RKO (cell line): ENCODE measurements around the gene GUCD1.

Experiments
- DNase-seq: peaks from one replicate; pipeline ENCODE4 v3.0.0-alpha.2; 2016; ENCODE audit warnings: low spot score

GUCD1 gene

GRCh38 chr22:24590596-24591173 is 35.7 kb upstream of the GUCD1 start:
- DNase-seq, result no peak

- no peak for DNase-seq
Observed at GRCh38 chr22:24589518-24590030, 34.6 kb upstream of the GUCD1 start.

GRCh38 chr22:24588757-24589481 is 34.0 kb upstream of the GUCD1 start:
- DNase-seq, result no peak

- DNase-seq, result no peak
Observed at GRCh38 chr22:24588381-24588756, 33.4 kb upstream of the GUCD1 start.

GRCh38 chr22:24587948-24588347 is 33.0 kb upstream of the GUCD1 start:
- DNase-seq, result no peak

GRCh38 chr22:24587251-24587650 is 32.3 kb upstream of the GUCD1 start:
- no peak for DNase-seq

- no peak for DNase-seq
Observed at GRCh38 chr22:24585927-24586546, 31.1 kb upstream of the GUCD1 start.

- DNase-seq, result no peak
Observed at GRCh38 chr22:24585461-24585860, 30.5 kb upstream of the GUCD1 start.

GRCh38 chr22:24584871-24585411 is 30.0 kb upstream of the GUCD1 start:
- no peak for DNase-seq

GRCh38 chr22:24584166-24584790 is 29.3 kb upstream of the GUCD1 start:
- DNase-seq, result no peak

- DNase-seq, result no peak
Observed at GRCh38 chr22:24583221-24584165, 28.6 kb upstream of the GUCD1 start.

GRCh38 chr22:24582056-24582814 is 27.3 kb upstream of the GUCD1 start:
- no peak for DNase-seq

- peak; percentile 8 for DNase-seq
Observed at GRCh38 chr22:24580276-24580675, 25.3 kb upstream of the GUCD1 start.

GRCh38 chr22:24579258-24579601 is 24.3 kb upstream of the GUCD1 start:
- DNase-seq, result no peak

GRCh38 chr22:24578355-24579257 is 23.7 kb upstream of the GUCD1 start:
- no peak for DNase-seq

GRCh38 chr22:24576778-24577177 is 21.8 kb upstream of the GUCD1 start:
- no peak for DNase-seq

GRCh38 chr22:24571266-24571665 is 16.3 kb upstream of the GUCD1 start:
- DNase-seq, result no peak

- no peak for DNase-seq
Observed at GRCh38 chr22:24567668-24568067, 12.7 kb upstream of the GUCD1 start.

GRCh38 chr22:24566899-24567511 is 12.1 kb upstream of the GUCD1 start:
- no peak for DNase-seq
